GM19193 (cell line): ENCODE results near the gene DAAM1.

Experiments
- POLR2A ChIP-seq: IDR thresholded peaks from 4 replicates; pipeline ENCODE4 v1.6.1; 2011; ENCODE audit not compliant: insufficient read depth, insufficient read length; ENCODE audit errors: extremely low read depth

Gene DAAM1

GRCh38 chr14:59229653-59230406 is 41.4 kb downstream of the DAAM1 start:
- TF ChIP-seq POLR2A = no peak

DNA sequence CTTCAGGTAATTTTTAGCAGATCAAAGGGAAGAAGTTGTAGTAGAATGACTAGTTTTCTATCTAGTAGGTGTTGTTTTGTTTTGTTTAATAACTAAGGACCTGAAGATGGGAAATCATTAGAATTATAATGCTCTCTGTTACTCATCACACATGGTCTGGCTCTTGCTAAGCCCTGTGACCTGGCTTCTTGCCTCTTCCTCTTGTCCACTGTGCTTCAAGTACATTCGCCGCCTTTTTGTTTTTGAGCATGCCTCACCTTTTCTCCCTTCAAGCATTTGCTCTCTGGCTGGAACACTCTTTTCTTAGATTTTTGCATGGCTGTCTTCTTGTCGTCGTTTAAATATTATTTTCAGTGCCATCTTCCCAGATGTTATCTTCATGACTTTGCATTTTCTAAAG is 47.7 kb downstream of the DAAM1 start:
- no peak for TF ChIP-seq POLR2A

DNA sequence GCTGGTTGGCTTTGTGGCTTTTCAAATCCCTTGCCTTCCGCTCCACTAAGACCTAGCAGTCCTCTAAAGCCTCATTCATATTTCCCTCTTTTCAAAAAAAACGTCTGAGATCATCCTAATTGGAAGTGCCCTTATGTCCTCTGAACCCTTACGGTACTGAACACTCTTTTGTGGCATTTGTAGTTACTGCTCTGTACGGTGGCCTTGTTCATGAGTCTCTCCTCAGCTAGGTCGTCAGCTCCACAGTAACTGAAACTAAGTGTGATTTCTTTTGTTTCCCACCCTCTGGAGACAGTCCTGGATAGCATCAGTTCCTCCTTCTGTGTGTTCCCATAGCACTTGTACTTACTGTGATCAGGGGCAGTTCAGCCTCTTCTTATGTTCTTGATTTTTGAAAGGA is 49.7 kb downstream of the DAAM1 start:
- no peak for TF ChIP-seq POLR2A

- no peak for TF ChIP-seq POLR2A
Measured at GRCh38 chr14:59239022-59239421, 50.6 kb downstream of the DAAM1 start.

GRCh38 chr14:59240356-59240755 is 51.9 kb downstream of the DAAM1 start:
- TF ChIP-seq POLR2A = no peak

DNA sequence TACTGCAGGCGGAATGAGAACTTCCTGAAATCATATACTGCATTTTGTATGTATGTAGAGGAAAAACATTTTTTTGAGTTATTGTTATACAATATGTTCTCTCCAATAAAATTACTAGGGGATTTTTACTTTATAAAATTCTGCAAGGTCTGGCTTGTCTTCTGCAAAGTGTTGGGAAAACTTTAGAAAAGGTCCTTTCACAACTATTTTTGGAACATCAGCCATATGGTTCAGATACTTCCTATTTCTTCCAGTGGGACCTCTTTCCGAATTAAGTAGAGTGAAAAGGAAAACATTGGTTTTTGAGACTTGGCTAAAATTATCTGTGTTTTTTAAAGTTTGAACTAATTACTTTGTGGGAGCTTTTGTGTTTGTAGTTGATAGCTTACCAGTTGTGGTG is 52.7 kb downstream of the DAAM1 start:
- TF ChIP-seq POLR2A = no peak

DNA sequence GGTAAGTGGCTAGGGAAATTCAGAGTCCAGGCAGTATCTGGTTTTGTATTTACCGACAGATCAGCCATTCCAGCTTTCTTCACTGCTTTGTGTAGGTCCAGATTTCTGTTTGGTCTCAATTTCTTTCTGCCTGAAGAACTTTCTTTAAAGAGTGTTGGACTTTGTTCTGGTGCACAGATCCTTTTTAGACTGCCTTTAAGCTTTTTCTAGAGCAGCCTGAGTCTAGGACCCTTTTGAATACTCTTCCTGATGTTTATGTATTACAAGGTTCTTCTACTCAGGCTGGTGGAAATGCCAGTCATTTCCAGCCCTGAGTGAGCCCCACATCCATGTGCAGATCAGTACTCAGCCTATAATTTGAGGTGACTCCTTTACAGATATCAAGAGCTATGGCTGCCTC is 54.7 kb downstream of the DAAM1 start:
- TF ChIP-seq POLR2A = no peak

DNA sequence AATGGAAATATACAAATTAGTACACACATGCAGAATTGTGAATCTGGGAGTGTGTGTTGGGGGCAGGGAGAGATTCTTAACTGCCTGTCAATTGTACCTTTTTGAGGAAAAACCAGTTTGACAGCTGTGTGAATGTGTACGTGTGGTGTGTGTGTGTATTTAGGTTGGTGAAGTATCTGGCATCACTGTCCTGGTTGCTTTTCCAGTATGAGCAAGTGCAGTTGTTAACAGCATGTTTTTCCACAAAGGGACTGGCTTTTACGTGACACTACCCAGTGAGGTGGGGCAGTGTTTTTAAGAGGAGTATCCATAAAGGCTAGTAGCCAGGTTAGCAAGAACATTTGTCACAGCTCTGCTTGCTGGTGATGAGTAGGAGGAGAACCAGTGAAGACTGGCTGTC is 56.1 kb downstream of the DAAM1 start:
- no peak for TF ChIP-seq POLR2A

DNA sequence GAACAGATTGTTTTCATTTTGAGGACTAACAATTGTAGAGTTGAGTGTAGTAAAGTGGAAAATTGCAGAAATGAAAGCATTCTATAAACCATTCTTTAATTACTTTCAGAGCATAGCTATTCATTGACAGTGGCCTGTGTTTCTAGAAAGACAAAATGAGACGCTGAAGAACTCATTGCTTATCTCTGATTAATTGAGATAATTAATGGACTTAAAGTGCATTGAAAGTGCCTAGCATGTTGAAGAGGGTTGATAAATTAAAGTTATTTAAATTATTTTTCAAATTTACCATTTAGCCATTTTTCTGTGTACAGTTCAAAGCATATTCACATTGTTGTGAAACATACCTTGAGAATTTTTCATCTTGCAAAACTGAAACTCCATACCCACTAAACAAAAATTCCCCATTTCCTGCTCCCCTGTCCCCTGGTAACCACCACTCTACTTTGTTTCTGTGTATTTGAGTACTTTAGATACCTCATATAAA is 57.4 kb downstream of the DAAM1 start:
- TF ChIP-seq POLR2A = no peak

GRCh38 chr14:59246566-59246965 is 58.1 kb downstream of the DAAM1 start:
- TF ChIP-seq POLR2A = no peak

DNA sequence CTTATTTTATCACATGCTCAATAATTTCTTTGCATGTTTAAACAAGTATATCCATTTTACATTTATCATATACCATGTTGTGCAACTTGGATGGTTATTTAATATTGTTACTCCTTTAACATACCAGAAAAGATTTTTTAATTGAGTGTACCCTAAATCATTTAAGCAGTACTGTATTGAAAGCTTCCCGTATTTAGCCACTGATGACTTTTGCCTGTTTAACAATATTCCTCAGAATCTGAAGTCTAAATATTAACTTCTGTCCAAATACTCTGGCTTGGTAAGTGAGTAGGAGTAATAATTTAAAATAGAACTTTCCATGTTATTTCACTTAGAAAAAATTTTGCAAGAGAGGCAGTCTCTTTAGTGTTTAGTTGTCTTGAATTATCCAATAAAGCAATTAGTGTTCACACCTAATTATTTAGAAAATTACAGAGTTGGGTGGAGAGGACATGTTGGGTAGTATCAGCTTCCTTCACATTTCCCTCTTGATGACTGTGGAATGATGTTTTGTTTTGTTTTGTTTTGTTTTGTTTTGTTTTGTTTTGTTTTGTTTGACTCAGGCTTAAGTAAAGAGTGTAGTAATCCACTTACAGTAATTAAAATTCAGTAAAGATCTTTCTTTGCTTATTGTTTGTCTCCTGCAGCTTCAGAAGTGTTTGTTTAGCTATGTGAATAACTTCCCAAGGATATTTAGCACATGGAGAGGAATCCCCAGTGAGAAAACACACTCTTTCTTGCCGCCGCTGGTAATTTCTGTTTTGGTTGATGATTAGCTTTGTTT is 59.5 kb downstream of the DAAM1 start:
- no peak for TF ChIP-seq POLR2A

GRCh38 chr14:59249029-59249428 is 60.6 kb downstream of the DAAM1 start:
- no peak for TF ChIP-seq POLR2A

GRCh38 chr14:59251811-59252771 is 63.6 kb downstream of the DAAM1 start:
- TF ChIP-seq POLR2A = no peak

GRCh38 chr14:59252772-59253500 is 64.5 kb downstream of the DAAM1 start:
- TF ChIP-seq POLR2A = no peak
